HK-2 (cell line): ENCODE data around the gene CYFIP2.
A peak's percentile ranks its signal among the peaks of the same experiment; 100 is the strongest.

Source experiments
- DNase-seq: peaks from one replicate; pipeline ENCODE4 v3.0.0-alpha.2; 2018; ENCODE audit not compliant: unreplicated experiment

CYFIP2 gene

GRCh38 chr5:157288405-157289163 lies 22.7 kb downstream of the CYFIP2 start:
- DNase-seq = no peak

- DNase-seq = no peak
Observed at GRCh38 chr5:157289164-157289819, 23.4 kb downstream of the CYFIP2 start.

GRCh38 chr5:157290156-157290980 lies 24.4 kb downstream of the CYFIP2 start:
- peak; percentile 60 for DNase-seq

GRCh38 chr5:157290981-157291711 lies 25.2 kb downstream of the CYFIP2 start:
- peak; percentile 78 for DNase-seq

DNA sequence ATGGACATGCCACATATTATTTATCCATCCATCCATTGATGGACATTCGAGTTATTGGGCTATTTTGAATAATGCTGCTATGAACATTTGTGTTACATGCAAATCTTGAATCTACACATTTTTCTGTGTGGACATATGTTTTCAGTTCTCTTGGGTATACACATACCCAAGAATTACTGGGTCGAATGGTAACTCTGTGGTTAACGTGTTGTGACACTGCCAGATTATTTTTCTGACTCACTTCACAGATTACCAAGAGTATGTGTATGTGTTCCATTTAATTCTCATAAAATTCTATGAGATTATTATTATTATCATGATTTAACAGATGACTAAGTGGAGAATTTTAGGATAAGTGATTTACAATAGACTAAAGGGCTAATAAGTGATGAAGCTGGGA lies 26.7 kb downstream of the CYFIP2 start:
- DNase-seq = no peak

- no peak for DNase-seq
Observed at GRCh38 chr5:157294407-157295091, 28.6 kb downstream of the CYFIP2 start.

DNA sequence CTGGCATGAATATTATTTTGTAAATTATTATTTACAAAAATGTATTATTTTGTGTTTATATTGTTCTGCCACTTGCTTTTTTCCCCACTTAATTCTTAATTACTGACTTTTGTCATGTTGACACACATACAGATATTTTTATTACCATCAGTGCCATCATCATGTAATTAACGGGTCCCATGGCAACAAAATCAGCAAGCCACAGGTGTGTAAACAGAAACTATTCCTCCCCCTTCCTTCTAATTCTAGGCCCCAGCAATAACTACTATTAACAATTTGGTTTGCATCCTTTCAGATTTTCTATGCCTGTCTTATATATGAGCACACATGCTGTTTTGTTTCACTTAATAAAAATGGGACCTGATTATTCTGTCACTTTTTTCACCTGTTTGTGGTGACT lies 29.3 kb downstream of the CYFIP2 start:
- no peak for DNase-seq

DNA sequence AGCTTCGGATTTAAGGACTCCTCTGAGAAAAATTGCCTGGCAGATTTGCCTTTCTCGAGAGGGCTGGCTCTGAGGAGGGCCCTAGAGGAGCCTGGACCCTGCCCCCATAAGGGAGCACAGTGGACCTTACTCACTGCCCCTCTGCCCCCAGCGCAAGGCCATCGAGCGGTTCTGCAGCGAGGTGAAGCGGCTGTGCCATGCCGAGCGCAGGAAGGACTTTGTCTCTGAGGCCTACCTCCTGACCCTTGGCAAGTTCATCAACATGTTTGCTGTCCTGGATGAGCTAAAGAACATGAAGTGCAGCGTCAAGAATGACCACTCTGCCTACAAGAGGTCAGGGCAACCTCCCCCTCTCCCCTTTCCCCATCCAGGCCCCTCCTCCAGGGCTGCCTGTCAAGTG lies 34.6 kb downstream of the CYFIP2 start:
- no peak for DNase-seq

- DNase-seq = no peak
Observed at GRCh38 chr5:157301066-157301465, 35.1 kb downstream of the CYFIP2 start.

- DNase-seq = no peak
Observed at GRCh38 chr5:157303023-157303422, 37.1 kb downstream of the CYFIP2 start.

DNA sequence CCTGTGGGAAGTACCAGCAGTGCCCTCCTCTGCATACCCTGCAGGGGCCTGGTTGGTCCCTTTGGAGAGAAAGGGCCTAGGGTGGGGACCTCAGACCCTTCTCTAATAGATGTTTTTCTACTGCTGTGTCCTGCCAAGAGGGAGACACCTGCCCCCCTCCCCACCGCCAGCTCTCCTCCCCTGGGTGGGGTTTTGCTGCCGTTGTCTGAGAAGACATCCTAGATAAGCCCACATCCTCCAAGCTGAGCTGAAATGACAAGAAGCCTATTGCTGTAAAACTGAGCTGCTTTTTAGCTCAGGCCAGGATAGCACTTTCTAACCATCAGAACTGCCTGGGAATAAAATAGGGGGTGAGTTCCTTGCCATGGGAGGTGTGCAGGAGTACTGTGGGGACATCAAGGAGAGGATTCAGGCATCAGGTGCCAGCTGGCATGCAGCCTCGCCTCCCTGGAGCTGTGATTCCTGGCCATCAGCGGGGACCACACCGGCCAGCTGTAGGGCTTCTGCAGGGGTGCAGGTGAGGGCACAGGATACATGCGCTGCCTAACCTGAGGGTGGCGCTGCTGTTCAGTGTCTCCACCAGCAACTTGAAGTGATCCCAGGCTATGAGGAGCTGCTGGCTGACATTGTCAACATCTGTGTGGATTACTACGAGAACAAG lies 37.9 kb downstream of the CYFIP2 start:
- no peak for DNase-seq

- DNase-seq = no peak
Observed at GRCh38 chr5:157306081-157306480, 40.2 kb downstream of the CYFIP2 start.

DNA sequence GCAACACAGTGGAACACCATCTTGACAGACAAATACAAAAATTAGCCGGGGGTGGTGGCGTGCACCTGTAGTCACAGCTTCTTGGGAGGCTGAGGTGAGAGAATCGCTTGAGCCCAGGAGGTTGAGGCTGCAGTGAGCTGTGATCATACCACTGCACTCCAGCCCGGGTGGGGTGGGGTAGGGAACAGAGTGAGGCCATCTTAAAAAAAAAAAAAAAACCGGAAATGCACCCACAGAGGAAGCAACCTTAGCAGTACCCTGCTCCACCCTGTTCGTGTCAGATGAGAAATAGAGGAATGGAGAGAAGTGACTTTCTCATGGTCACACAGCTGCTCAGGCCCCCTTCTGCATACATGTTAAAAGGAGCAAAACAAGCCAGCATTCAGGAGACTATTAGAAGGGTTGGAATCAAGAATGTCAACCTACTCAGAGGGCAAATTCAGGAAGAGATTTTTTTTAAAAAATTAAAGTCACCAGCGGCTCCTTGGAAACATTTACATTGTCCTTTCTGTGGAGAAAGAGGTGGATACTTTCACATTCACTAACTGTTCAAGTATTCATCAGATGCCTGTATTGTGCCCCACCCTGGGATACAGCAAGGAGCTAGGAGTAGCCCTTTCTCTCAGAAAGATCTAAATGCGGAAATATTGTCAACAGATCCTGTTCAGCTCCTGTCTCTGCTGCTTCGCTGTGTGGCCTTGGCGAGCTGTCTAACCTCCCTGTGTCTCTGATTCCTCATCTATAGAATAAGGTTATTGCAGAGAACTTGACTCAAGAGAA lies 41.0 kb downstream of the CYFIP2 start:
- no peak for DNase-seq

DNA sequence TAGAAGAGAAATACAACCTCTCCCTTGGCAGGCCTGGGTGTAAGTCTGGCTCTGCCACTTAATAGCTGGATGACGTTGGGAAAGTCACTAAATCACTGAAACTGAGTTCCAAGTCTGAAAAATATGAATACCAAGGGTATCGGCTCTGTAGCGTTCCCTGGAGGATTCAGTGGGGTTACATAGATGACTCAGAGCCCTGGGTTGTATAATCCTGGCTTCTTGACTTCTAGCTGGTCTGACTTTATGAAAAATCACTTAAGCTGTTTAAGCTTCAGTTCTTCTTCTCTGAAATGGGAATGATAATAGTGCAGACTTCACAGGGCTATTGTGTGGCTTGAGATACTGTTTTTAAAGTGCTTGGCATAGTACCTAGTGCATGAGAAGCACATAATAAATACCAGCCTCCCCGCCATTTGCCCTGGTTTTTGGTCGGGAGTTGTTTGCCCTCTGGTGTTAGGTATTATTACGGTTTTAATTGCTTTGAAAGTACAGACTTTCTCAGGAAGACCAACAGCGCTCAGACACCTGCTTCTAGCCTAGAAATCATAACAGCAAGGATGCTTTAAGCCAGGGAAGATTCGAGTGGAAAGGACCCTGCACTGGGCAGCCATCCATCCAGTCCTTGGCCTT lies 43.0 kb downstream of the CYFIP2 start:
- no peak for DNase-seq

- DNase-seq = peak; percentile 16
Observed at GRCh38 chr5:157309796-157310195, 43.9 kb downstream of the CYFIP2 start.

- DNase-seq = no peak
Observed at GRCh38 chr5:157311595-157311994, 45.7 kb downstream of the CYFIP2 start.

DNA sequence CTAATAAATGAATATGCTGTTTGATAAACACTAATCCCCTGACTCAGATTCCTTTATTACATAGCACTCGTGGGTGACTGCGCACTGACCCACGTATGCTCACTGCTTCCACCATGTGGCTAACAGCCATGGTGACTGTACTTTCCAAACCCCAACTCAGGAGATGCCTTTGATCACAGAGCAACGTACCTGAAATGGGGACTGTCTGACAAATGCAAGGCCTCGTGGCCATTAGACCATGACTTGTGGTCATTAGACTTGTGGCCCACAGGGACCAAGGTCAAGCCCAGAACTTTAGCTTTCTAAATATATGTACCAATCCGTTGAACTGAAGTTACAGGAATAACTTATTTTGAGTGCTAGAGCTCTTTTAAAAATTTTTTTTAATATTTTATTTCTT lies 46.6 kb downstream of the CYFIP2 start:
- DNase-seq = peak; percentile 28

GRCh38 chr5:157322581-157322980 lies 56.7 kb downstream of the CYFIP2 start:
- no peak for DNase-seq

GRCh38 chr5:157323107-157323706 lies 57.3 kb downstream of the CYFIP2 start:
- DNase-seq = no peak
